DOHH2 (cell line): ENCODE measurements around the gene FAM107B.

ENCODE experiments used
- H3F3A ChIP-seq: fragments of 200-600 bp; sonication (generic), shearing (Covaris generic); 2 replicates; pipeline ENCODE4 v1.6.0; 2016; ENCODE audit warnings: antibody characterized with exemption, mild to moderate bottlenecking; ENCODE audit not compliant: control insufficient read depth, insufficient read depth
- H3K27ac ChIP-seq: fragments of 200-600 bp; sonication (generic); 2 replicates; pipeline ENCODE4 v1.5.1; 2014; ENCODE audit warnings: low read depth, mild to moderate bottlenecking, low read length, moderate library complexity
- H3K27me3 ChIP-seq: fragments of 200-600 bp; sonication (generic); 2 replicates; pipeline ENCODE4 v1.6.1; 2014; ENCODE audit warnings: mild to moderate bottlenecking, low read length, mixed read lengths; ENCODE audit not compliant: control insufficient read depth
- H3K36me3 ChIP-seq: fragments of 200-600 bp; sonication (generic); 2 replicates; pipeline ENCODE4 v1.6.1; 2014; ENCODE audit warnings: mild to moderate bottlenecking, low read length, moderate library complexity, mixed read lengths; ENCODE audit not compliant: control insufficient read depth
- H3K4me1 ChIP-seq: fragments of 200-600 bp; sonication (generic); 2 replicates; pipeline ENCODE4 v1.6.1; 2014; ENCODE audit warnings: mild to moderate bottlenecking, low read length, mixed read lengths; ENCODE audit not compliant: control insufficient read depth
- H3K4me2 ChIP-seq: fragments of 200-600 bp; sonication (generic); 2 replicates; pipeline ENCODE4 v1.6.0; 2014; ENCODE audit warnings: mild to moderate bottlenecking, low read length, moderate library complexity
- H3K4me3 ChIP-seq: fragments of 200-600 bp; sonication (generic); 2 replicates; pipeline ENCODE4 v1.5.1; 2014; ENCODE audit warnings: mild to moderate bottlenecking, low read length, mixed read lengths
- H3K79me2 ChIP-seq: fragments of 200-600 bp; sonication (generic); 2 replicates; pipeline ENCODE4 v1.6.1; 2014; ENCODE audit warnings: mild to moderate bottlenecking, low read length, mixed read lengths; ENCODE audit not compliant: control insufficient read depth
- H3K9me2 ChIP-seq: fragments of 200-600 bp; sonication (generic); replicated peaks from 2 replicates; pipeline ENCODE4 v1.6.1; 2014; ENCODE audit warnings: mild to moderate bottlenecking, low read length, mixed read lengths; ENCODE audit not compliant: control insufficient read depth
- H3K9me3 ChIP-seq: fragments of 200-600 bp; sonication (generic); 2 replicates; pipeline ENCODE4 v1.6.1; 2014; ENCODE audit warnings: antibody characterized with exemption, low read length, mixed read lengths; ENCODE audit not compliant: control insufficient read depth, insufficient read depth
- H4K20me1 ChIP-seq: fragments of 200-600 bp; sonication (generic); 2 replicates; pipeline ENCODE4 v1.6.0; 2014; ENCODE audit warnings: low read depth, mild to moderate bottlenecking, antibody characterized with exemption, low read length, moderate library complexity; ENCODE audit not compliant: control insufficient read depth, insufficient read depth
- CTCF ChIP-seq: fragments of 200-600 bp; sonication (generic); IDR thresholded peaks from one replicate; pipeline ENCODE4 v1.5.1; 2014; ENCODE audit warnings: antibody characterized with exemption, mild to moderate bottlenecking, low read depth, low read length; ENCODE audit not compliant: poor library complexity, severe bottlenecking
- EZH2phosphoT487 ChIP-seq: fragments of 200-600 bp; sonication (generic); IDR thresholded peaks from 2 replicates; pipeline ENCODE4 v1.6.1; 2017; ENCODE audit warnings: borderline replicate concordance, mild to moderate bottlenecking, antibody characterized with exemption, low read length, moderate library complexity, mixed read lengths

FAM107B gene

GRCh38 chr10:14740684-14741247 is 33.9 kb downstream of the FAM107B start:
- no peaks in the 10 kb centered on the region for H3K27me3 ChIP-seq
- no peaks in the 10 kb centered on the region for H3K9me2 ChIP-seq
- H3K36me3 ChIP-seq, result peaks cover 14% of the 10 kb centered on the region
- TF ChIP-seq EZH2phosphoT487 (no peak), CTCF (no peak)
- peaks cover 5% of the 10 kb centered on the region; the same call in 1 of the 2 replicates for H3K9me3 ChIP-seq
- peak overlapping the region; percentile 99 for H3K27ac ChIP-seq
- peaks cover 100% of the 10 kb centered on the region for H3K4me1 ChIP-seq
- H3F3A ChIP-seq, result peaks cover 42% of the 10 kb centered on the region
- H3K4me3 ChIP-seq, result peak overlapping the region; percentile 66
- H4K20me1 ChIP-seq, result no peaks in the 10 kb centered on the region
- peak overlapping the region; percentile 80 for H3K4me2 ChIP-seq
- peaks cover 5% of the 10 kb centered on the region for H3K79me2 ChIP-seq

- TF ChIP-seq EZH2phosphoT487, result no peak
- TF ChIP-seq CTCF, result no peak
- H3K36me3 ChIP-seq, result peaks cover 14% of the 10 kb centered on the region
- no peaks in the 10 kb centered on the region for H4K20me1 ChIP-seq
- peak overlapping the region; percentile 99 for H3K27ac ChIP-seq
- H3F3A ChIP-seq, result peaks cover 47% of the 10 kb centered on the region
- peak overlapping the region; percentile 59 for H3K4me3 ChIP-seq
- H3K4me2 ChIP-seq, result peak overlapping the region; percentile 71
- peaks cover 5% of the 10 kb centered on the region for H3K79me2 ChIP-seq
- no peaks in the 10 kb centered on the region for H3K27me3 ChIP-seq
- H3K9me3 ChIP-seq, result peaks cover 5% of the 10 kb centered on the region; the same call in 1 of the 2 replicates
- no peaks in the 10 kb centered on the region for H3K9me2 ChIP-seq
- peaks cover 96% of the 10 kb centered on the region for H3K4me1 ChIP-seq
Measured at GRCh38 chr10:14737808-14738545, 36.7 kb downstream of the FAM107B start.

- H3K4me3 ChIP-seq, result peak overlapping the region; percentile 59
- H3K36me3 ChIP-seq, result peaks cover 14% of the 10 kb centered on the region
- peaks cover 5% of the 10 kb centered on the region for H3K79me2 ChIP-seq
- peak overlapping the region; percentile 71 for H3K4me2 ChIP-seq
- TF ChIP-seq CTCF (peak; percentile 32), EZH2phosphoT487 (no peak)
- no peaks in the 10 kb centered on the region for H3K27me3 ChIP-seq
- peaks cover 5% of the 10 kb centered on the region; the same call in 1 of the 2 replicates for H3K9me3 ChIP-seq
- peaks cover 82% of the 10 kb centered on the region for H3K4me1 ChIP-seq
- H3K9me2 ChIP-seq, result no peaks in the 10 kb centered on the region
- H4K20me1 ChIP-seq, result no peaks in the 10 kb centered on the region
- peak overlapping the region; percentile 99 for H3K27ac ChIP-seq
- H3F3A ChIP-seq, result peaks cover 36% of the 10 kb centered on the region
Measured at GRCh38 chr10:14736600-14737081, 38.1 kb downstream of the FAM107B start.
